SHP77 (cell line): ENCODE data around the gene SENP8.
"Not testable (repeated sequence)": the region's sequence is repeated elsewhere in the genome, so short reads cannot be mapped to it uniquely, and the experiment has no call there.

Source experiments
- DNase-seq, 2 experiments: peaks; one replicate each; lab custom pipeline; 2025; lab: John Stamatoyannopoulos, UW

SENP8 gene

DNA sequence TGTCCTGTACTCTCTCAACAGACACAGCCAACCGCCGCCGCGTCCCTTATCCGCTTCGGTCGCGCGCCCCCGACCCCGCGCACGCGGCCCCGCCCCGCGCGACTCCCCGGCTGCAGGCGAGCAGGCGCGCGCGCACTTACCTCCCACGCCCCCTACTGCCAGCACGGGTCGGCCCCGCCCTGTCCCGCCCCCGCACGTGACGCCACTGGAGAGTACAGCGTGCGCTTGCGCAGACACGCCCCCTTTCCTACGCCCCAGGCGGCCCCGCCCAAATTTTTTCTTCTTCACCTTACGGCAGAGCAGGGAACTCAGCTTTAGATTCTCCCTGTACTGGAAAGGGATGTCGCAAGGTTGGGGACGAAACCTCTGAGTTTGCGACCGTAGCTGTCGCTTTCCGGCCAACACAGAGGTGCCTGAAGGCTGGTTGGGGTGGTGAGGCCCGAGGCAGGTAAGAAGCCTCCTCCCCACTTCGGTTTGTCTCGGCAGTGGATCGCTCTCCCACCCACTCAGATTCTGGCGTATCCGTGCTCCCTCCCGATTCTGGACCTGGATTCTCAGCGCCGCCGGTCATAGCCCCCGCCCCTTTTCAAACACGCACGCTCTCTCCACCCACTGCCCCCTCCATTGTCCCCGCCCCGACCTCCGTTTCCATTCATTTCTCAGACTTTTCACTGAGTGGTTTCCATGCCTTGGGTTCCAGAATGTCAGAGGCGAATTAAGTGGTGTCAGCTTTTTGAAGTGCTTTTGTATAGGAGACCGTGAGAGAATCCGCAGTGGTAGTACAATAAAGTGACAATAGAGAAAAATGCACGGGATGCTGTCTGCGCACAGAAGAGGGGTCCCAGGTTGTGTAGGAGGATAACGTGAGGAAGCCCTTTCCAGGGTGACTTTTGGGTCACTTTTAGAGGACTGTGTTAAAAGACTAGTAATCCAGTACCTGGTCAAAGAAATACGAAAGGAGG, at the start of gene SENP8, which contains the start of gene MYO9A:
Gene SENP8 (plus strand): TSS at position 387 of the 962 bp plus-strand sequence. CDS start 21,221 bp downstream, outside the sequence.
Gene MYO9A (minus strand): TSS at position 134 of the 962 bp plus-strand sequence. CDS start 71,587 bp downstream, outside the sequence.
- peak; percentile 97 to 98 for DNase-seq

DNA sequence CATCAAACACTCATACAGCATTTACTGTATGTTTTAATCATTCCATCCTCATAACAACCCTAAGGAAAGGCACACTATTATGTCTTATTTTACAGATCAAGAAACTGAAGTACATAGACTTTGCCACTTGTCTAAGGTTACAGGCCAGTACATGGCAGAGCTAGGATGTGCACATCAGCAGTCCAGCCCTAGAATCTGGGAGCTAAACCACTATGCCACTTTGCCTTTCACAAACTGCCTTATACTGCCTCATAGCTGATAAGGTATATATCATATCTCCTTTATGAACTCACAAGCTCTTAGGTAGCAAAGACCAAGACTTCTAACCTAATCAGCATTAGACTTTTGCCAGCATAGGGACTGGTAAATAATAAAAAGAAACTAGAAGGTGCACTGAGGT, 49.3 kb upstream of the SENP8 start:
- DNase-seq = no peak

DNA sequence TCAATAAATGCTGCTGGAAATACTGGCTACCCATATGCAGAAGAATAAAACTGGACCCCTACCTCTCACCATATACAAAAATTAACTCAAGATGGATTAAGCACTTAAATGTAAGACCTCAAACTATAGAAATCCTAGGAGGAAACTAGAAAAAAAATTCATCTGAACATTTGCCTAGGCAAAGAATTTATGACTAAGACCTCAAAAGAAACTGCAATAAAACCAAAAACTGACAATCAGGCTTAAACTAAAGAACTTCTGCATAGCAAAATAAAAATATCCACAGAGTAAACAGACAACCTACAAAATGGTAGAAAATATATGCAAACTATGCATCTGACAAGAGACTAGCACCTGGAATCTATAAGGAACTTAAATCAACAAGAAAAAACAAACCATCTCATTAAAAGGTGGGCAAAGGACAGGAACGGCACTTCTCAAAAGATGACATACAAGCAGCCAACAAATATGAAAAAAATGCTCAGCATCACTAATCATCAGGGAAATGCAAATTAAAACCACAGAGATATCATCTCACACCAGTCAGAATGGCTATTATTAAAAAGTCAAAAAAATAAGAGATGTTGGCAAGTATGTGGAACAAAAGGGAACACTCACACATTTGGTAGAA, 47.3 kb upstream of the SENP8 start:
- no peak for DNase-seq

DNA sequence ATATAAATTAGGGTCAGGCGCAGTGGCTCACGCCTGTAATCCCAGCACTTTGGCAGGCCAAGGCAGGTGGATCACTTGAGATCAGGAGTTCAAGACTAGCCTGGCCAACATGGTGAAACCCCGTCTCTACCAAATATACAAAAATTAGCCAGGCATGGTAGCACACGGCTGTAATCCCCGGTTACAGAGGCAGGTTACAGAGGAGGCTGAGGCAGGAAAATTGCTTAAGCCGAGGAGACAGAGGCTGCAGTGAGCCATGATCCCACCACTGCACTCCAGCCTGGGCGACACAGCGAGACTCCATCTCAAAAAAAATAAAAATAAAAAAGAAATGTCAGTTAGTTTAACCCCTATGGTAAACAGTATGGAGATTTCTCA, 46.8 kb upstream of the SENP8 start:
- DNase-seq = not testable (repeated sequence)

DNA sequence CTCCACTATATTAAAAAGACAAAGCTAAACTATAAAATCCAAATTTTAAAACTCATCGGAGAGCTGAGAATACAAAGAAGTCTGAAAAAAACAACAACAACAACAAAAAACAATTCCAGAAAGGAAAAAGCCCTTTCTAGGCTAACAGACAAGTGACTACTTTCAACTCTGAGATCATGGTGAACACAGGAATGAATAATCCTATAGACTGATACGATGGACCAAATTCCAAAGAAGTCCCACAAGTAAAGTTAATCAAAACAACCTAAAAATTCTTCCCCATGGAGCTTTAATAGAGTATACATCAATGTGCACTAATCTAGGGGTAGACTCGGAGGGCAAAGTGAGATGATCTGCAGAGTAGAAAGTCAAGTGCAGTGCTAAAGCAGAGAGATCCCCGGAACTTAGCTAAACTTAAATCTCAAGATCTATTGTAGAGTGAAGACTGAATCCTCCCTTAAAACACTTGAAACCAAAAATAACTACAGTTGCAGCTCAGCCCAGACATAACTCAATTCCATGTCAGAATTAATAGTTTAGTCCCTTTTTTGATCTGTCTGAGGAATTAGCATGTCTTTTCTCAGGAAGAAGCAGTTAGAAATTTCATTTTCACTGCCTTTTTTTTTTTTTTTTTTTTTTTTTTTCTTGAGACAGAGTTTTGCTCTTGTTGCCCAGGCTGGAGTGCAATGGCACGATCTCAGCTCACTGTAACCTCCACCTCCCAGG, 43.7 kb upstream of the SENP8 start:
- DNase-seq = no peak

DNA sequence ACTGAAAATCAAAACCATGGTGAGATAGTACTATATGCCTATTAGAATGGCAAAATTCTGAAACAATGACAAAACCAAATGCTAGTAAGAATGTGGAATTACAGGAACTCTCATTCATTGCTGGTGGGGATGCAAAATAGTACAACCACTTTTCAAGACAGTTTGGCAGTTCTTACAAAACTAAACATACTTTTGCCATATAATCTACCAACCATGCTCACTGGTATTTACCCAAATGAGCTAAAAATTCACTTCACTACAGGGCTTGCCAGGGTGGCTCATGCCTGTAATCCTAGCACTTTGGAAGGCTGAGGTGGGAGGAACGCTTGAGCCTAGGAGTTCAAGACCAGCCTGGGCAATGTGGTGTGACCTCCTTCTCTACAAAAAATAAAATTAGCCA, 40.3 kb upstream of the SENP8 start:
- DNase-seq = no peak

DNA sequence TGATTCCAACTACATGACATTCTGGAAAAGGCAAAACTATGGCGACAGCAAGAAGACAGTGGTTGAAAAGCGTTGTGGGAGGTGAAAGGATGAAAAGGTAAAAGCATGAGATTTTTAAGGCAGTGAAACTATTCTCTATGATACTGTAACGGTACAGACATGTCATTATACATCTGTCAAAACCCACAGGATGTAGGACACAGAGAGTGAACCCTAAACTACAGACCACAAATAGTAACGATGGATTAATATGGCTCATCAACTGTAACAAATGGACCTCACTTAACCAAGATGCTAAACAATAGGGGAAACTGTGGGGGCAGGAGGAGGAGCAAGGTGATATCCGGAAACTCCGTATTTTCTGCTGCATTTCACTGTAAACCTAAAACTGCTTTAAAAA, 39.3 kb upstream of the SENP8 start:
- DNase-seq = no peak

DNA sequence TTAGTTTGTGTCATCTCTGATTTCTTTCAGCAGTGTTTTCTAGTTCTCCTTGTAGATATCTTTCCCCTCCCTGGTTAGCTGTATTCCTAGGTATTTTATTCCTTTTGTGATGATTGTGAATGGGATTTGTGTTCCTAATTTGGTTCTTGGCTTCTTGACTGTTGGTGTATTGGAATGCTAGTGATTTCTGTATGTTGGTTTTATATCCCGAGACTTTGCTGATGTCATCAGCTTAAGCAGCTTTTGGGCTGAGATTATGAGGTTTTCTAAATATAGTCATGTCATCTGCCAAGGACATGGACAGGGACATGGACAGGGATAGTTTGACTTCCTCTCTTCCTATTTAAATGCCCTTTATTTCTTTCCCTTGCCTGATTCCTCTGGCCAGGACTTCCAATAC, 36.0 kb upstream of the SENP8 start:
- no peak for DNase-seq

DNA sequence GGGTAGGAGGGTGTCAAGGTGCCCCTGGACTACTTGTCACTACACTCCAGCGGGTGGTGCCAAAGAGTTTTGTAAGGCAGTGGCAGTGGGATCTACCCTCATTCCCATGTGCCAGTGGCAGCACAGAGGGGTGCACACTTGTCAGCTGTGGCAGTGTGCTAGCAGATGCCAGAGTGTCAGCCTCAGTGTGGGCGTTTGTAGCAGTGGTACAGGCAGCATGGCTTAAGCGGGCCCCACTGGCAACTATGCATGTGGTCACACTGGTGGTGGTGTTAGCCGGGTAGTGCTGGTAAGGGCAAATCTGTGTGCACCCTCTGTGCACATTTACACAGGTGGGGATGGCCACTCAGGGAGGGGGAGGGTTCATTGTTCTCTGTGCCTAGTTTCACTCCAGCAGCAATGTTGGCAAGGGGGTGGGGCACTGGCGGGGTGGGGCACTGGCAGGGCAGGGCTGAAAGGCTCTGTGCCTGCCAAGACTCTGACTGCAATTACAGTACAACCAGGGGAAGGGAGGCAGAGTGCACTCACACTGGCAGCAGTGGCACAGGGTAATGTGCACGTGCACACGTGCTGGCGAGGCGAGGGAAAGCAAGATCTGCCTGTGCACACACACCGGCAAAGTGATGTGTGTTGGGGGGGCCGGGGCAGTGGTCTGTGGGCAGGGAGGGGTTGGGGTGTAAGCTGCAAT, 32.0 kb upstream of the SENP8 start:
- no peak for DNase-seq

DNA sequence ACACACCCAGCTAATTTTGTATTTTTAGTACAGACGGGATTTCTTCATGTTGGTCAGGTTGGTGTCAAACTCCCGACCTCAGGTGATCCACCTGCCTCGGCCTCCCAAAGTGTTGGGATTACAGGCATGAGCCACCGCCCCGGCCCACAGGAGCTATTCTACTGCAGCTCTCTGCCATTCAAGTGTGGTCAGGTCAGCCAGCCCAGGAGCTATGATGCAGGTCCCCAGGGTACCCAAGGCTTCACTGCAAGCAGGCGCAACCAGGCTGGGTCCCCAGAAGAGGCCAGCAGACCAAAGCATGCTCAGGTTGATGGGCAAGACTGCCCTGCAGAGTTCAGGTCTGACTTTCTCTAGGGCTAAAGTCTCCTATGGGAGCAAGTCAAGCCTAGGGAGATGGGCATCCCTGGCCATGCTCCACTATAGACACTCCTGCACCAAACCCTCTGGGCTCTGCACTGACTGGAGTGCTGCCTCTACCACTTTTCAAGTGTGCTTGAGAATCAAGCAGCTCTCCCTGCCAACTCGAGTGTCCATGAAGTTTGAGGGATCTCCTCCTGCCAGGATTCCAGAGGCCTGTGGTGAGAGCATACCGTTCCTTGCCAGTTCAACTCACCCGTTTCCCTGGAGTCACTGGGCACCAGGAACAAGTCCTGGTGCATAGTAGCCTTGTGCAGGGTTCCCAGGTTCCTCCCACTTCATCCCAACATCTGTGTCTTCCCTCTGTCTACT, 31.1 kb upstream of the SENP8 start:
- no peak for DNase-seq

DNA sequence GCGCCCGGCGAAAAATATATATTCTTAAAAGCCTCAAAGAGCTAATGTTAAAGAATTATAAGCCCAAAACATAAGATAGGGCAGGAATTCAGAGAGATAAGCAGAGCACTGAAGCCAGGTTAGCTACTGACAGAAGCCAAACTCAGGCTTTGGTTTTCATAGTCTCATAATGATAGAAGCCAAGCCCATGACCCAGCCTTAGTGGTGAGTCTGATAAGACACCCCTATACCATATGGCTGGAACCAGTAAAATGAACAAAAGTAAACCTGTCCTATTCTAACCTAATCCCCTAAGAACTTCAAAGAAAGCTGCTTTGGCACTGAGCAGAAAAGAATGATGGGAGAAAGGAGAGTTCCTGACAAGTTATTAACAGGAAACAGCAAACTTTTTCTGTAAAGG, 26.2 kb upstream of the SENP8 start:
- no peak for DNase-seq

DNA sequence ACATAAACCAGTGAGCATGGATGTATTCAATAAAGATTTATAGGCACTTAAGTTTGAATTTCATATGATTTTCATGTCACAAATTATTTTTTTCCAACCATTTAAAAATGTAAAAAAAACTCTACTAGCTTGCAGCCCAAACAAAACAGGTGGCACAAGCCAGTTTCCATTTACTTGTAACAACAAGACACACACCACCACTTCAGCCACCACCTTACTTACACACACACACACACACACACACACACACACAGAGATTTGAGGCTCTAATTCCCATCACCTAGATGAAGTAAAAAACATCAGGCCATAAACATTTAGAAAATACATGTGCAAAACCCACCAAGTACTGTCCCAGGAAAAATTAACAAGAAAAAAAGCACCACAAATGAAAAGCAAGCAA, 25.5 kb upstream of the SENP8 start:
- no peak for DNase-seq

DNA sequence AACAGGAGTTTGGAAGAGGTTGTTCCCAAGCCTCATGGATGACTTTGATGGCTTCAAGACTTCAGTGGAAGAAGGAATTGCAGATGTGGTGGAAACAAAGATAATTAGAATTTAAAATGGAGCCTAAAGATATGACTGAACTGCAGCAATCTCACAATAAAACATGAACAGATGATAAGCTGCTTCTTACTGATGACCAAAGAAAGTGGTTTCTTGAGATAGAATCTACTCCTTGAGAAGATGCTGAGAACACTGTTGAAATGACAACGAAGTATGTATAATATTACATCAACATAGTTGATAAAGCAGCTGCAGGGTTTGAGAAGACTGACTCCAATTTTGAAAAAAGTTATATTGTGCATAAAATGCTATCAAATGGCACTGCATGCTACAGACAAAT, 21.4 kb upstream of the SENP8 start:
- DNase-seq = no peak

DNA sequence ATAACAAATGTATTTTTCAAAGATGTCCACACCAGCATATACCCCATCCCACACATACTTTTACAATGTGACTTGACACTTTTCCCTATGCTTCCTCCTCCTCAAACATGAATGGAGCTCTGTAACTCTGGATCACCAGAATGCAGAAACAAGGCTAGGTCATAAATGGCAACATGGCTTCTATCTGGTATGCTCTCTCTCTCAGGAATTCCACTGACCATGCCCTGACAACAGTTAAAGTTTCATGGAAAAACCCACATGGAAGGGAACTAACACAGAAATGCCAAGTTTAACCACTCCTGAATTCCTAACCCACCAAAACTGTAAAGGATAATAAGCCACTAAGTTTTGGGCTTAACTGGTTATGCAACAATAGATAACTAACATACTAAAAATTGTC, 20.2 kb upstream of the SENP8 start:
- DNase-seq = no peak

DNA sequence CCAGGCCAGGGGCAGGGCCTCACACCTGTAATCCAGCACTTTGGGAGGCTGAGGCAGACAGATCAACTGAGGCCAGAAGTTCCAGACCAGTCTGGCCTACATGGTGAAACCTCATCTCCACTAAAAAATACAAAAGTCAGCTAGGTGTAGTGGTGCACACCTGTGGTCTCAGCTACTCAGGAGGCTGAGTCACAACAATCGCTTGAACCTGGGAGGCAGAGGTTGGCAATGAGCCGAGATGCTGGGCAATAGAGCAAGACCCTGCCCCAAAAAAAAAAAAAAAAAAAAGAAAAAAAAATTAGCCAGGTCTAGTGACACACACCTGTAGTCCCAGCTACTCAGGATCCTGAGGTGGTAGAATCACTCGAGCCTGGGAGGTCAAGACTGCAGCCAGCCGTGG, 19.0 kb upstream of the SENP8 start:
- no peak for DNase-seq

DNA sequence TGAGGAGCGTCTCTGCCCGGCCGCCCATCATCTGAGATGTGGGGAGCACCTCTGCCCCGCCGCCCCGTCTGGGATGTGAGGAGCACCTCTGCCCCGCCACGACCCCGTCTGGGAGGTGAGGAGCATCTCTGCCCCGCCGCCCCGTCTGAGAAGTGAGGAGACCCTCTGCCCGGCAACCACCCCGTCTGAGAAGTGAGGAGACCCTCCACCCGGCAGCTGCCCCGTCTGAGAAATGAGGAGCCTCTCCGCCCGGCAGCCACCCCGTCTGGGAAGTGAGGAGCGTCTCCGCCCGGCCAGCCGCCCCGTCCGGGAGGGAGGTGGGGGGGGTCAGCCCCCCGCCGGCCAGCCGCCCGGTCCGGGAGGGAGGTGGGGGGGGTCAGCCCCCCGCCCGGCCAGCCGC, 17.7 kb upstream of the SENP8 start:
- not testable (repeated sequence) for DNase-seq

DNA sequence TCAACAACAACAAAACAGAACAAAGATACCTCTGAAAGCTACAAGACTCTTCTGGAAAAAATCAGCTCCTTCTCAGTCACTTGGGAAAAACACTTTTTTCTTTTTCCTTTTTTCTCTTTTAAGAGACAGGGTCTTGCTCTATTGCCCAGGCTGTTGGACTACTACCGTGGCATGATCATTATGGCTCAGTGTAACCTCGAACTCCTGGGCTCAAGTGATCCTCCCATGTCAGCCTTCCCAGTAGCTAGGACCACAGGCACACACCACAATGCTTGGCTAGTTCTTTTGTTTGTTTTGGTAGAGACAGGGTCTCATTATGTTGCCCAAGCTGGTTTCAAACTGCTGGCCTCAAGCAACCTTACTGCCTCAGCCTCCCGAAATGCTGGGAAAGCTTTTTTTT, 13.1 kb upstream of the SENP8 start:
- DNase-seq = no peak

DNA sequence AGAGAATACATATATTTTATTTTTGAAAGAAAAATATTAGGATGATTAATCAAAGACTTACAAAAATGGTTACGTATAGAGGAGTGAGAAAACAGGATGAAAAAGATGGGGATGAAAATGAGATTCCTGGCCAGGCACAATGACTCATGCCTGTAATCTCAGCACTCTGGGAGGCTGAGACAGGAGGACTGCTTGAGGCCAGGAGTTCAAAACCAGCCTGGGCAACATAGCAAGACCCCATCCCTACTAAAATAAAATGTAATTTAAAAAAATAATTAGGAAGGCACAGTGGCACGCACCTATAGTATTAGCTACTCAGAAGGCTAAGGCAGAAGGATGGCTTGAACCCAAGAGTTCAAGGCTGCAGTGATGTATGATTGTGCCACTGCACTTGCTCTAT, 12.1 kb upstream of the SENP8 start:
- no peak for DNase-seq

DNA sequence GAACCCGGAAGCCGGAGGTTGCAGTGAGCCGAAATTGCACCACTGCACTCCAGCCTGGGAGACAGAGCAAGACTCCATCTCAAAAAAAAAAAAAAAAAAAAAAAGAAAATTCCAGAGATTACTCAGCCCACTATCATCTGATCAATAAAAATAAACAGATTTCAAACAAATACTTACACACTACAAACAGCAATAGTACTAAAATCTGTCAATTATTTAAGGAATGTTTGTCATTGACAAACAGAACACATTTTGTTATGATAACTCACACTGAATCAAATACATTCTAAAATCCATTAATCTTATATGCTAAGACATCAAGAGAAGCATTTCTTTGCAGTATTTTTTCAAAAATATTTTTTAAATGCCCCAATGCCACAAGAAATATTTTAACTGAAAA, 7.8 kb upstream of the SENP8 start:
- no peak for DNase-seq

DNA sequence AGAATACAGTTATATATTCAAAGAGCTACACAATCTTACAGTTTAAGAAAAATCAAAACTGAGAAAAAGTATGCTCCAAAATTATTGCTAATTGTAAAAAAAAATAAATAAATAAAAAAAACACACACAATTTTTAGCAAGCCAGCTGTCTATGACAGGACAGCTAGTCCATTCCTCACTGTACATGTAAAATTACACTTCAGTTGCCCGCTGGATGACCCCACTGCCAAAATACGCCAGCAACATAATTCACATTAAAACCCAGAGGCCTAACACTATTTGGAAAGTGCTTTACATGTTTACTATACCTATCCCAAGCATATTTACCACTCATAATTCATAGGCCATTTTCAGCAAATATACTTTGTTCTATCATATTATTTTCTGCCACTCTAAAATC, 6.1 kb upstream of the SENP8 start:
- DNase-seq = no peak

DNA sequence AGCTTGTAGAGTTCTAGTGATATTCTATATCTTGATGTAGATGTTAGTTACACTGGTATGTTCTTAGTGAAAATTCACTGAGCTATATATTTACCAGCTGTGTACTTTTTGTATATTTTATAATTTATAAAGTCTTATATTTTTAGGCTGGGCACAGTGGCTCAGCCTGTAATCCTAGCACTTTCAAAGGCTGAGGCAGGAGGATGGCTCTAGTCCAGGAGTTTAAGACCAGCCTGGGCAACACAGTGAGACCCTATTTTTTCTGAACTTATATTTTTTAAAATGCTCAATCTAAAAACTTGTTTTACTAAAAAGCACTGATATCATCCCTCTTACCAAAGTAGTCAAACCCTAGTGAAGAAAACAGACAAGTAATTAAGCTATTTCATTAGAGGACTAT, 5.4 kb upstream of the SENP8 start:
- DNase-seq = no peak
